Esophagus squamous epithelium (tissue), 5 donors: ENCODE data around the gene UBE2L5. TPM values are rescaled to one million over a fixed set of nuclear protein-coding genes. Genes with fewer than 3 reads are reported as not detected.

Experiments used
- DNase-seq: peaks from one replicate; lab custom pipeline; 2025; lab: John Stamatoyannopoulos, UW
- H3K27ac ChIP-seq, 4 donors: fragments of 200-600 bp; sonication (generic); one replicate each; pipeline ENCODE4 v1.5.1; 2016 to 2019; ENCODE audit warnings: mild to moderate bottlenecking in 1 of 4
- H3K27me3 ChIP-seq, 4 donors: fragments of 200-600 bp; sonication (generic); 1 replicate in 3 of 4; 2 replicates in 1 of 4; pipeline versions ENCODE4 v1.5.1 to v1.6.0; 2017 to 2021; ENCODE audit warnings: antibody characterized with exemption in 1 of 4
- H3K36me3 ChIP-seq, 3 donors: fragments of 200-600 bp; sonication (generic); one replicate each; pipeline ENCODE4 v1.5.1; 2016 to 2019
- H3K4me1 ChIP-seq, 3 donors: fragments of 200-600 bp; sonication (generic); one replicate each; pipeline ENCODE4 v1.5.1; 2017 to 2019
- H3K4me3 ChIP-seq, 4 donors: fragments of 200-600 bp; sonication (generic); 1 replicate in 3 of 4; 2 replicates in 1 of 4; pipeline ENCODE4 v1.5.1; 2016 to 2019; ENCODE audit warnings: mild to moderate bottlenecking in 2 of 4, moderate library complexity in 1 of 4
- H3K9me3 ChIP-seq, 3 donors: fragments of 200-600 bp; sonication (generic); one replicate each; pipeline ENCODE4 v1.5.1; 2016 to 2019
- POLR2A ChIP-seq, 4 donors: fragments of 450-650 bp; IDR thresholded peaks; one replicate each; pipeline ENCODE4 v1.6.1; 2017; ENCODE audit warnings: antibody characterized with exemption in 4 of 4, mild to moderate bottlenecking in 4 of 4, moderate library complexity in 3 of 4
- WGBS, 2 donors: methylation state at CpG; one replicate each; pipeline ENCODE4 v1.1.5; 2018; 5-methylcytosine and 5-hydroxymethylcytosine counted together
- intact Hi-C: fragments of 100-400 bp; cut with DNase I; formaldehyde crosslinking; loops from one replicate; pipeline ENCODE4 v1.15.0; 2022
- total RNA-seq, 4 donors: library from RNA; depleted of rRNA; stranded (reverse); fragments of >200 nt; gene quantifications; one replicate each; pipeline ENCODE4 v1.1.0, GENCODE V29; 2016
- TF ChIP-seq, protein P1 (sequence below), 6 experiments: fragments of 450-650 bp in 4 of 6; fragments of 200-600 bp in 2 of 6; sonication (generic) in 2 of 6; IDR thresholded peaks; one replicate each; pipeline ENCODE4 v1.5.1; 2016 to 2019; ENCODE audit warnings: antibody characterized with exemption in 6 of 6, mild to moderate bottlenecking in 4 of 6, moderate library complexity in 4 of 6
- donor health status: DM: yes; HTN: yes; CAD: no.

The UBE2L5 gene
- total RNA-seq, 4 donors from 2014 or later: 0.19 TPM; not detected in 3

DNA sequence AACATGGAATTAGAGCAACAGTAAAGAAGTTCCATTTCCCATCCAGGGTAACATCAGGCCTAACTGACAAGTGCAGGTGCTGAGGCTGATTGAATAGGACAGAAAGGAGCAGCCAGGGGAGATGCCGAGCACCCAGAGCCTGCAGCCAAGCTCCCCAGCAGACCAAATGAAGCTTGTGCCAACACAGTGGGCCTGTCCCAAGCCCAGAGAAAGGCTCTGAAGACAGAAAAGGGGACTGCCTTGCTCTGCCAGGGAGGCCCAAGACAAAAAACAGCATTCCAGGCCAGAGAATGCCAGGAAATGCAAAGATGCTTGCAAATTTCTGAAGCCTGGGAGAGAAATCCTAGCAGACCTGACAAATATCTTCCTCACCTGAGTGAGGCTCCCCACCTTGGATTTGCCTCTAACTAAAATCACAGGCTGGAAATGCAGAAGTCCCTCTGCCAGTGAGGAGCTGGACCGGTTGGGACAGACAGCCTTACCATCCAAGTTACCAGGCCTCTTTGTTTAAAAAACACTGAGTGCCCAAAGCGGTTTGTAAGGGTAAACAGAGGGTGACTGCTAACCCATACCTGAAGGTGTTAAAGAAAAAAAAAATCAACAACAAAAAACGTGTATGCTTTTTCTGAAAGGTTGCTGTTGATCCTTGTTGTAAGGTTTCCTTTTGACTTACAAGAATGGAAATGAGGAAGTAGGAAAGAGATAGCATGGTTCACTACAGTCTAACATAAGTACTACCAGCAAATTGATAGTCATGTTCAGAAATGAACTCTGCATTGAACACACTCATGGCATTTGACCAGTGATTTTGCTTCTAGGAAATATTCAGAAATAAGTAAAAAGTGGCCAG is 55.3 kb downstream of the UBE2L5 start:
- Histone ChIP-seq H3K9me3 (no peaks in the 10 kb centered on the region), H3K4me1 (no peaks in the 10 kb centered on the region), H3K27me3 (no peaks in the 10 kb centered on the region), H3K36me3 (no peaks in the 10 kb centered on the region), H3K4me3 (no peak overlapping the region), H3K27ac (no peak overlapping the region)
- 43 to 67% methylated on average over 4 of the region's 4 CpGs for WGBS, 2 donors
- intact Hi-C loops: no loop called here
- TF ChIP-seq POLR2A (IDR thresholded peaks at IDR 0.05): no peak
- TF ChIP-seq, protein P1, sequence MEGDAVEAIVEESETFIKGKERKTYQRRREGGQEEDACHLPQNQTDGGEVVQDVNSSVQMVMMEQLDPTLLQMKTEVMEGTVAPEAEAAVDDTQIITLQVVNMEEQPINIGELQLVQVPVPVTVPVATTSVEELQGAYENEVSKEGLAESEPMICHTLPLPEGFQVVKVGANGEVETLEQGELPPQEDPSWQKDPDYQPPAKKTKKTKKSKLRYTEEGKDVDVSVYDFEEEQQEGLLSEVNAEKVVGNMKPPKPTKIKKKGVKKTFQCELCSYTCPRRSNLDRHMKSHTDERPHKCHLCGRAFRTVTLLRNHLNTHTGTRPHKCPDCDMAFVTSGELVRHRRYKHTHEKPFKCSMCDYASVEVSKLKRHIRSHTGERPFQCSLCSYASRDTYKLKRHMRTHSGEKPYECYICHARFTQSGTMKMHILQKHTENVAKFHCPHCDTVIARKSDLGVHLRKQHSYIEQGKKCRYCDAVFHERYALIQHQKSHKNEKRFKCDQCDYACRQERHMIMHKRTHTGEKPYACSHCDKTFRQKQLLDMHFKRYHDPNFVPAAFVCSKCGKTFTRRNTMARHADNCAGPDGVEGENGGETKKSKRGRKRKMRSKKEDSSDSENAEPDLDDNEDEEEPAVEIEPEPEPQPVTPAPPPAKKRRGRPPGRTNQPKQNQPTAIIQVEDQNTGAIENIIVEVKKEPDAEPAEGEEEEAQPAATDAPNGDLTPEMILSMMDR (IDR thresholded peaks at IDR 0.05): no peak
- DNase-seq: no peak

Other genes with a start within 250 kb of the UBE2L5 start
- 10 to 100 TPM in 1 of 4 donors, 1 to 10 TPM in 3; 1.4 to 13.4 (median 6.2) TPM for gene KATNAL1, start 114.9 kb upstream of the UBE2L5 start, total RNA-seq
- gene HMGB1, start 43.4 kb downstream of the UBE2L5 start, total RNA-seq: 100 to 1,000 TPM; 189 to 446 (median 280) TPM
- 10 to 100 TPM in 2 of 4 donors, 1 to 10 TPM in 2; 8.4 to 19.1 (median 10.6) TPM for gene USPL1, start 195.4 kb downstream of the UBE2L5 start, total RNA-seq